Adrenal gland (tissue), 5 donors: ENCODE results near the gene GMDS.

Experiments
- POLR2A ChIP-seq, 2 donors: fragments of 450-650 bp; IDR thresholded peaks; one replicate each; pipeline ENCODE4 v1.6.1; 2017; ENCODE audit warnings: antibody characterized with exemption in 2 of 2, mild to moderate bottlenecking in 2 of 2, moderate library complexity in 1 of 2
- TF ChIP-seq, protein P1 (sequence below), 6 experiments: fragments of 450-650 bp in 4 of 6; fragments of 200-600 bp in 2 of 6; sonication (generic) in 1 of 6; IDR thresholded peaks; 1 replicate in 5 of 6; 2 replicates in 1 of 6; pipeline versions ENCODE4 v1.5.1 to v1.8.0; 2016 to 2021; ENCODE audit warnings: antibody characterized with exemption in 6 of 6, mild to moderate bottlenecking in 2 of 6, moderate library complexity in 1 of 6
- donor health status: DM: no; HTN: no; CAD: no.

DNA sequence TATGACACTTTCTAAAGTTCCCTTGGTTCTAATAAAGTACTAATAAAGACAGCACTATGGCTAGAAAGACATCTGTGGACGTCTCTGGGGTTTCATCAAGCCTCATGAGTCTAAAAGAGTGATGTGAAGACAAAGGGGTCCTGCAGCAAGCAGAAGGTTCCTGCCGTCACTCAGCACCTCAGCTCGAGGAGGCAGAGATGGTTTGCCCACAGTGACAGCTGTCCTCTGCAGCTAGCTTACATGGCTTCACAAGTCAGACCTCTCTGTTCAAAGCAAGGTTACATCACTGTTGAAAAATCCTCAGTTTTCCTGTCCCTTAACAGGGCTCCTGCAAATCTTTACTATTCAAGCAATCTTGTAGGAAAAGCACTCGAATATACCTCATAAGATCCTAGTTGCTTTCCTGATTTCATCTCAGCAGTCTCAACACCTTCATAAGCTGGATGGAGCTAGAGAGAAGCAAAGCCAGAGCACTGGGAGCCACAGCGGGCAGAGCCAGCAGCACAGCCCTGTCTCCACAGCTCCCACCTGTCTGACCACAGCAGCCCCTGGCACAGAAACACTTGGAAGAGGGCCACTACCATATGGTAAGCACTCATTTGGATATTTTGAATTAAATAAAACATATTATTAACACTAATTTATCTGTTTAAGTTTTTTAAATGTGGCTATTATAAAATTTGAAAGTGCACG, 202.3 kb downstream of the GMDS start:
- TF ChIP-seq, protein P1, sequence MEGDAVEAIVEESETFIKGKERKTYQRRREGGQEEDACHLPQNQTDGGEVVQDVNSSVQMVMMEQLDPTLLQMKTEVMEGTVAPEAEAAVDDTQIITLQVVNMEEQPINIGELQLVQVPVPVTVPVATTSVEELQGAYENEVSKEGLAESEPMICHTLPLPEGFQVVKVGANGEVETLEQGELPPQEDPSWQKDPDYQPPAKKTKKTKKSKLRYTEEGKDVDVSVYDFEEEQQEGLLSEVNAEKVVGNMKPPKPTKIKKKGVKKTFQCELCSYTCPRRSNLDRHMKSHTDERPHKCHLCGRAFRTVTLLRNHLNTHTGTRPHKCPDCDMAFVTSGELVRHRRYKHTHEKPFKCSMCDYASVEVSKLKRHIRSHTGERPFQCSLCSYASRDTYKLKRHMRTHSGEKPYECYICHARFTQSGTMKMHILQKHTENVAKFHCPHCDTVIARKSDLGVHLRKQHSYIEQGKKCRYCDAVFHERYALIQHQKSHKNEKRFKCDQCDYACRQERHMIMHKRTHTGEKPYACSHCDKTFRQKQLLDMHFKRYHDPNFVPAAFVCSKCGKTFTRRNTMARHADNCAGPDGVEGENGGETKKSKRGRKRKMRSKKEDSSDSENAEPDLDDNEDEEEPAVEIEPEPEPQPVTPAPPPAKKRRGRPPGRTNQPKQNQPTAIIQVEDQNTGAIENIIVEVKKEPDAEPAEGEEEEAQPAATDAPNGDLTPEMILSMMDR (IDR thresholded peaks at IDR 0.05) = no peak
- no peak for TF ChIP-seq POLR2A (IDR thresholded peaks at IDR 0.05)
